ENCODE measurements around the gene BANF1. TPM values are rescaled to one million over a fixed set of nuclear protein-coding genes. Genes with fewer than 3 reads are reported as not detected.

The BANF1 gene
- total RNA-seq, 1 donor from 2014 or later, result 192 TPM

GRCh38 chr11:66039765-66040164, 37.5 kb downstream of the BANF1 start:
- no peak for DNase-seq (ENCODE audit: low spot score)

DNA sequence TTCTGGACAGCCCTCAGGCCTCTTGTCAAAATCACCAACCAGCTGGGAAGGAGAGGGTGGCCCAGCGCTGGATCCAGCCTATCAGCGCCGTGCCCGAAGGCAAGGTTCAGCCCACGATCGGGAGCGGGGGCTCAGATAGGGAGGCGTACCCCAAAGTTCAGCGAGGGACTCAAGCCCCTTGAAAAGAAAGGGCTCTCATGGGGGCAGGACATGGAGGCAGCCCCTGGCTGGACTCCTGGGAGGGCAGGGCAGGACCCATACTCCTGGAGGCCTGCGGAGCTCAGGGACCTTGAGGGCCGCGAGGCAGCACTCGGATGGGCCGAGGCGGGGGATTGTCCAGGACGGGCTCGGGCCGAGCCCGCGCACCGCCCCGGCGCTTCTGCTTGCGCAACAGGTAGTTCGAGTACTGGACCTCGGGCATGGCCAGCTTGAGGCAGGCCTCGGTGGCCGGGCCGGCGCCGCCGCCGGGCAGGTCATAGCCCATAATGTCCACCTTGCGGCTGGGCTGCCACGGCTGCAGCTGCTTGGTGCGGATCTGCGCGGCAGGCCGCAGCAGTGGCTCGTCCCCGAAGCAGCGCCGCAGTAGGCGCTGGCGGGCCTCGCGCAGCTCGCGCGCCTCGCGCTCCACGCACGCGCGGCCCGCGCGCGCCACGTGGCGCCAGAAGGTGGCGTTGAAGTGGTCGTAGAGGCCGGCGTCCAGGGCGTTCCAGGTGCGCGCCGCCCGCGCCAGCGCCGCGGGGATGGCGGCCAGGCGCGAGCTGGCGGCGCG, 40.1 kb downstream of the BANF1 start:
- no peak for DNase-seq (ENCODE audit: low spot score)

GRCh38 chr11:66042996-66043906, 40.9 kb downstream of the BANF1 start:
- DNase-seq (ENCODE audit: low spot score), result no peak

DNA sequence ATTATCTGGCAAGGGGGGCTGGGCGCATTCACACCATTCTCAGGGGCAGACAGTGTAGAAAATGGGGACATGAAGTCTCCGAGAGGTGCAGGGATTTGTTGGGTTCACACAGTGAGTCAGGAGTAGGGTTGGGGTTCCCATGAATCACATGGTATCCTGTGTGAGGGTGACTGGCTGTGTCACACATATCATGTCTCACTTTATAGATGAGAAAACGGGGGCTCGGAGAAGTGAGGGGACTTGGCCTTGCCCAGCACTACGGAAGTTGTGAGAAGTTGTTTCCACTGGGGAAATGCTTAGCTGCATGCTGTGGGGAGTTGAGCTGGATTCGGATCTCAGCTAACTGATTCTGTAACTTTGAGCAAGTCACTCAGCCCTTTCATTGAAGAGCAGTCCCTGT, 42.5 kb downstream of the BANF1 start:
- no peak for DNase-seq (ENCODE audit: low spot score)

DNA sequence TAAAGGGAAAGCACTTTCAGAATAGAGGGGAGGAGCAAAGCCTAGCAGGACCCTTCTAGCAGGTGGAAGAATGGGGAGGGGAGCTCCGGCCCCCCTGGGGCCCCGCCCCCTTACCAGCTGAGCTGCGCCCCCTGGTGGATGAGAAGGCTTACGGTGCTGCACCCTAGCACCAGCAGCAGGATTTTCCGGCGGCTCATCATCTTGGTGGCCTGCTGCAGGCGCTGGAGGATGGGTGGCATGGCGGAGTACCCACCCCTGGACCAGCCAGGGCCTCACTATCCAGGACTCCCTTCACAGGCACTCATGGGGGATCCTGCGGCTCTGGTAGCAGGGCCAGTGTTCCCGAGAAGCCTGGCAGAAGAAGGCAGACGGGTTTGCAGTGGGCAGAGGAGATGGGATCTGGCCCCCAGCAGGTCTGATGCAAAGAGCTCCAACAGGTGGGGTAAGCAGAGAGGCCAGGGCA, 42.9 kb downstream of the BANF1 start:
- peak; percentile 68 for DNase-seq (ENCODE audit: low spot score)

DNA sequence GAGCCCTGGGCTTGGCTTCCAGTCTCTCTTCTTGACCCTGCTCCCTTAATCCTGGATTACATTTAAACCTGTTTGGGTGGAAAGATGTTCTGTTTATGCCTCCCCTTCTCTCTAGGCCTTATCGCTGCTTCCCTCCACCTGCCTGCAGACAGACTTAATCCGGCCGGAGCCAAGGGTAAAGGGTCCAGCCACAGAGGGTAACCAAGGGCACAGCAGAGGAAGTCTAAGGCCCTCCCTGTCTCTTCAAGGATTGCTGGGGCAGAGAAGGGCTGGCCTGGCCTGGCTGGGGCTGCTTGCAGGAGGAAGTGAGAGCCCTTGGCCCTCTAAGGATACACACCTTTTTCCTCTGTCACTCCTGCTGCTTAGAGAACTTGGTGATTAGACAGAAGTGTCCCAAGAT, 44.6 kb downstream of the BANF1 start:
- DNase-seq (ENCODE audit: low spot score), result no peak

GRCh38 chr11:66047541-66048365, 45.5 kb downstream of the BANF1 start:
- DNase-seq (ENCODE audit: low spot score), result no peak

DNA sequence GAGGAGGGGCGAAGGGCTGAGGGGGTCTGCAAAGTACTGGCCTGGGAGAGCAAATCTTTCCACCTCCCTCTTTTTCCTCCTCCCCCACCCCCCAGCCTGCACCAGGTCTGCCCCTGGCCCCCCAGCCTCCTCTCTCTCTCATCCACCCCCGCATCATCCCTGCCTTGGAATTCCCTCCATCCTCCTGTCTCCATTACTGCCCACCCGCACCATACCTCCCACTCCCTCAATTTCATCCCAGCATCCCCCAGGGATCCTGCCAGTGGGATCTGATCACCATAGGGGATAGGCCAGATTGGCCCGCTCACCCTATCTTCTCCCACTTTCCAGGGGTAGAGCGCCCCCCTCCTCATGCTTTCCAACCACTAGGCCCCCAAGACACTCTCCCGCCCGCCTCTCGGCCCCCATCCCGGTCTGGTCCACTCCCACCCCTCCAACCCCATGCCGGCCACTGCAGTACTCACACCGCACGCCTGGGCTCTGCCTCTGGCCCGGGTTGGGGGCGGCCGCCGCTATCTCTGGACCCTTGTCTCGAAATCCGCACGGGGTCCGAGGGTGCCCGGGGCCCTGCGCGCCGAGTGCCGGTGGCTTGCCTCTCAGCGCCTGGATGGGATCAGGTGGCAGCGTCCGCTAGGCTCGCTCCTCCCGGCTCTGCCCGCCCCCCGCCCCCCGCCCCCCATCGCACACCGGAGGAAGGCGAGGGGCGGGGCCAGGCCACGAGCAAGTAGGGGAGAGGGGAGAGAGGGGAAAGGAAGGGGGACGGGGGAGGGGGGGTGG, 46.4 kb downstream of the BANF1 start, which contains the start of gene GAL3ST3:
TSS of gene GAL3ST3 (minus strand) at position 615 of the 777 bp plus-strand sequence. CDS start 3,746 bp downstream, outside the sequence.
- DNase-seq (ENCODE audit: low spot score), result no peak

DNA sequence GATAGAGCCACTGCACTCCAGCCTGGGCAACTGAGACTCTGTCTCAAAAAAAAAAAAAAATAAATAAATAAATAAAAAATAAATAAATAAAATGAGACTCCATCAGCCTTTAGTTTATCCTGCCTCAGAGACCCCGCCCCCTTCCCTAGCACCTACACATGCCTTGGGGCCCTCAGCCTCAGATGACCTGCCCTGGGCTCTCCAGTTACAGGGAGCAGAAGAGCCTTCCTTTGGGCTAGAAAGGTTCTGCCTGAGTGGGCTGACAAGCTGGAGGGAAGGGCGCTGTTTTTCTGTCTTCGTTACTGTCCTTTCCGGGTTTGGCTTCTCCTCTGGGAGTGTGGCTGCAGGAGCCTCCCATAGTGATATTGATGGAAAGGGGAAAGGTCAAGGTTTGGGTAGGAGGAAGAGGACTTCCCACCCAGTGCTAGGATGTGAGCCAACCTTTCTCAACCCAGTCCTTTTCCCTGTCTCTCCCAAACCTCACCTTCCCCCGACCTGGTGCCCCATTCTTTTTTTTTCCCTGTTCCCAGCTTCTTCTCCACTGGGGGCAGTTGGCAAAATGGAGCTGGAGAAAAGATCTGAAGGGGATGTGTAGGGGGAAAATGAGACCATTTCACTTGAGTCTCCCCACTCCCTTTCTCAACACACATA, 48.4 kb downstream of the BANF1 start:
- no peak for DNase-seq (ENCODE audit: low spot score)

GRCh38 chr11:66051371-66051765, 49.1 kb downstream of the BANF1 start:
- DNase-seq (ENCODE audit: low spot score), result no peak

GRCh38 chr11:66051766-66052663, 49.7 kb downstream of the BANF1 start, which contains the start of gene SF3B2:
SF3B2 (plus strand) TSS chr11:66052364; CDS start chr11:66052385, 21 bp downstream.
- peak; percentile 98 for DNase-seq (ENCODE audit: low spot score)

- no peak for DNase-seq (ENCODE audit: low spot score)
These were observed 50.3 kb downstream of the BANF1 start for GRCh38 chr11:66052664-66052982.

Other genes with a start within 250 kb of the BANF1 start
- gene AP5B1, start 221.5 kb upstream of the BANF1 start, total RNA-seq, result 13.5 TPM
- gene OVOL1, start 215.4 kb upstream of the BANF1 start, total RNA-seq, result 25.8 TPM
- 2.6 TPM for gene SNX32, start 168.5 kb upstream of the BANF1 start, total RNA-seq
- 887 TPM for gene CFL1, start 144.3 kb upstream of the BANF1 start, total RNA-seq
- 61.7 TPM for gene MUS81, start 142.1 kb upstream of the BANF1 start, total RNA-seq
- gene EFEMP2, start 129.7 kb upstream of the BANF1 start, total RNA-seq, result 60.0 TPM
- gene CTSW, start 122.7 kb upstream of the BANF1 start, total RNA-seq, result 5.7 TPM
- gene FIBP, start 114.0 kb upstream of the BANF1 start, total RNA-seq, result 60.2 TPM
- 20.5 TPM for gene CCDC85B, start 111.8 kb upstream of the BANF1 start, total RNA-seq
- gene FOSL1, start 102.1 kb upstream of the BANF1 start, total RNA-seq, result 4.5 TPM
- gene C11orf68, start 83.4 kb upstream of the BANF1 start, total RNA-seq, result 28.9 TPM
- 54.0 TPM for gene DRAP1, start 83.1 kb upstream of the BANF1 start, total RNA-seq
- gene TSGA10IP, start 57.0 kb upstream of the BANF1 start, total RNA-seq, result 0.68 TPM
- gene SART1, start 40.8 kb upstream of the BANF1 start, total RNA-seq, result 48.6 TPM
- 28.7 TPM for gene EIF1AD, start 346 bp upstream of the BANF1 start, total RNA-seq
- 1.1 TPM for gene CST6, start 9.5 kb downstream of the BANF1 start, total RNA-seq
- gene CATSPER1, start 24.0 kb downstream of the BANF1 start, total RNA-seq, result not detected
- not detected for gene GAL3ST3, start 46.7 kb downstream of the BANF1 start, total RNA-seq
- gene SF3B2, start 49.9 kb downstream of the BANF1 start, total RNA-seq, result 156 TPM
- gene PACS1, start 67.8 kb downstream of the BANF1 start, total RNA-seq, result 87.2 TPM